NT2/D1 (cell line): ENCODE data around the gene DNASE1.

ENCODE experiments used
- SUZ12 ChIP-seq: IDR thresholded peaks from 2 replicates; pipeline ENCODE4 v1.6.1; 2011; ENCODE audit not compliant: insufficient read length, insufficient read depth; ENCODE audit errors: extremely low read depth
- YY1 ChIP-seq: IDR thresholded peaks from 2 replicates; pipeline ENCODE4 v1.6.1; 2011; ENCODE audit not compliant: insufficient read length, insufficient read depth
- ZNF274 ChIP-seq: IDR thresholded peaks from 2 replicates; pipeline ENCODE4 v1.6.1; 2011; ENCODE audit warnings: mild to moderate bottlenecking, low read depth, low read length

GRCh38 chr16:3696425-3697218, 42.1 kb downstream of the DNASE1 start:
- TF ChIP-seq ZNF274 (no peak), YY1 (no peak), SUZ12 (no peak)
